ENCODE results near the gene BLTP3B. TPM values are rescaled to one million over a fixed set of nuclear protein-coding genes. Genes with fewer than 3 reads are reported as not detected.

Gene BLTP3B
- polyA plus RNA-seq, 1 donor (not counting 4 experiments of a cell fraction or from before 2014, with no cell fraction given), result 11.7 TPM

DNA sequence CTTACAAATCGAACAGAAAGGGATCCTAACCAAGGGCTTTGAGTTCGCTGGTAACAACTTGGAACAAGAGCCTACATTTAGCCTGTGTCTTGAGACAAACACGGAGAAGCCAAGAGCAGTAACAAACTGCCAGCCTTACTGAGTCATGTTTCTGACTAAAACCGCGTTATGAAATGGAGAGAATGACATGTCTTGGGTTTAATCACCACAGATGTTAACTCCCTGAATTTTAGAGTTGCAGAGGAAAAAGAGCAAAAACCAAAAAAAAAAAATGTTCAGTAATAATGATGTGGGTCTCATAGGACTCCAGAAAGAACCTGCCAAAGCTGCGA, 1.0 kb downstream of the BLTP3B start:
- no peaks in the 10 kb centered on the region for H3K9me3 ChIP-seq (ENCODE audit: control insufficient read depth, low read depth, low read length)
- peak overlapping the region; percentile 96 for H3K9ac ChIP-seq (ENCODE audit: control insufficient read depth, extremely low read depth, insufficient read depth, low read length)
- H4K20me1 ChIP-seq (ENCODE audit: control insufficient read depth, extremely low read depth, insufficient read depth, low read length), result no peaks in the 10 kb centered on the region
- H3K79me2 ChIP-seq (ENCODE audit: control insufficient read depth, insufficient read depth, low read length), result peaks cover 44% of the 10 kb centered on the region
- TF ChIP-seq EZH2 (IDR thresholded peaks at IDR 0.05; ENCODE audit: low read length), result no peak
- no peak for DNase-seq (ENCODE audit: low read depth, low spot score)
- peak; percentile 86 for FAIRE-seq
- dilution Hi-C loops (cut with MboI; ENCODE audit: extremely low pct_ligation_motif_present, low sequenced_read_pairs), result no loop called here
- H3K27ac ChIP-seq (ENCODE audit: control insufficient read depth, insufficient read depth, low read length), result peak overlapping the region; percentile 94
- no peaks in the 10 kb centered on the region for H3K27me3 ChIP-seq (ENCODE audit: control insufficient read depth, extremely low read depth, insufficient read depth, low read length)
- no peaks in the 10 kb centered on the region for H3K9me1 ChIP-seq (ENCODE audit: control insufficient read depth, extremely low read depth, insufficient read depth, low read length)
- peaks cover 10% of the 10 kb centered on the region for H3K4me1 ChIP-seq (ENCODE audit: control insufficient read depth, extremely low read depth, insufficient read depth, low read length)
- H2AFZ ChIP-seq (ENCODE audit: control insufficient read depth, low read length), result peak overlapping the region; percentile 99
- H3K36me3 ChIP-seq (ENCODE audit: control insufficient read depth in 2 of 2, extremely low read depth in 1 of 2, insufficient read depth in 2 of 2, low read length in 2 of 2), result no peaks in the 10 kb centered on the region
- peak overlapping the region; percentile 91 to 98 (median 96) for H3K4me3 ChIP-seq (ENCODE audit: control insufficient read depth in 2 of 3, extremely low read depth in 1 of 3, insufficient read depth in 2 of 3, low read depth in 1 of 3, low read length in 3 of 3)
- H3K4me2 ChIP-seq (ENCODE audit: control insufficient read depth, extremely low read depth, insufficient read depth, low read depth, low read length), result peak overlapping the region; percentile 98

DNA sequence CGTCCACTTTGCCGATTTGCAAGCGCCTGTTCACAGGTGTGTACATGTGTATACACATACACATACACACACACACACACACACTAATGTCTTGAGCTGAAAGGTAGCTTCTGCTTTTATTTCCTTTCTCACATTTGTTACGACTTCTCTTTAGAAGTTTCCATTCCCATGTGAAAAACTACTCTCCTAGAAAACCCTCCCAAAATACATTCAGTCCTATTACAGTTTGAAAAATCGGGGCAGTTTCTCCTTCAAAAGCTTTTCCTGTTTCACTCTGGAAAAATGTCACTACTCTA, 3.9 kb downstream of the BLTP3B start:
- dilution Hi-C loops (cut with MboI; ENCODE audit: extremely low pct_ligation_motif_present, low sequenced_read_pairs), result no loop called here

More for the DNA sequence above, 3.9 kb downstream of the BLTP3B start:
- Histone ChIP-seq H3K36me3 (ENCODE audit: control insufficient read depth in 2 of 2, extremely low read depth in 1 of 2, insufficient read depth in 2 of 2, low read length in 2 of 2) (no peaks in the 10 kb centered on the region), H3K4me3 (ENCODE audit: control insufficient read depth in 2 of 3, extremely low read depth in 1 of 3, insufficient read depth in 2 of 3, low read depth in 1 of 3, low read length in 3 of 3) (no peak overlapping the region), H3K27ac (ENCODE audit: control insufficient read depth, insufficient read depth, low read length) (no peak overlapping the region), H3K79me2 (ENCODE audit: control insufficient read depth, insufficient read depth, low read length) (peaks cover 52% of the 10 kb centered on the region), H3K9me1 (ENCODE audit: control insufficient read depth, extremely low read depth, insufficient read depth, low read length) (no peaks in the 10 kb centered on the region), H2AFZ (ENCODE audit: control insufficient read depth, low read length) (no peak overlapping the region), H4K20me1 (ENCODE audit: control insufficient read depth, extremely low read depth, insufficient read depth, low read length) (no peaks in the 10 kb centered on the region), H3K9me3 (ENCODE audit: control insufficient read depth, low read depth, low read length) (no peaks in the 10 kb centered on the region), H3K4me2 (ENCODE audit: control insufficient read depth, extremely low read depth, insufficient read depth, low read depth, low read length) (no peak overlapping the region), H3K4me1 (ENCODE audit: control insufficient read depth, extremely low read depth, insufficient read depth, low read length) (peaks cover 10% of the 10 kb centered on the region), H3K9ac (ENCODE audit: control insufficient read depth, extremely low read depth, insufficient read depth, low read length) (no peak overlapping the region), H3K27me3 (ENCODE audit: control insufficient read depth, extremely low read depth, insufficient read depth, low read length) (no peaks in the 10 kb centered on the region)
- TF ChIP-seq CTCF (optimal IDR thresholded peaks at IDR 0.05 in 1 of 3, IDR thresholded peaks at IDR 0.05 in 1 of 3, conservative IDR thresholded peaks at IDR 0.05 in 1 of 3; ENCODE audit: extremely low read depth in 1 of 3, insufficient read depth in 2 of 3, low read length in 3 of 3) (no peak), EZH2 (IDR thresholded peaks at IDR 0.05; ENCODE audit: low read length) (no peak)
- DNase-seq (ENCODE audit: low read depth, low spot score) (no peak), FAIRE-seq (no peak)

All from keratinocyte (primary cell).